Activated naive CD4-positive, alpha-beta T cell treated with anti-CD3 and anti-CD28 coated beads, Interleukin-2, amount 50 U/mL, for 16 hours (primary cell): ENCODE data around the gene ZNF534.
"Not testable (repeated sequence)": the region's sequence is repeated elsewhere in the genome, so short reads cannot be mapped to it uniquely, and the experiment has no call there.

Experiments used
- DNase-seq: peaks from one replicate; pipeline ENCODE4 v3.0.0-alpha.2; 2020

Gene ZNF534

GRCh38 chr19:52428937-52429336, at the start of gene ZNF534:
Gene ZNF534 (plus strand): TSS chr19:52429148. CDS start chr19:52431475, 2,327 bp downstream.
- no peak for DNase-seq

DNA sequence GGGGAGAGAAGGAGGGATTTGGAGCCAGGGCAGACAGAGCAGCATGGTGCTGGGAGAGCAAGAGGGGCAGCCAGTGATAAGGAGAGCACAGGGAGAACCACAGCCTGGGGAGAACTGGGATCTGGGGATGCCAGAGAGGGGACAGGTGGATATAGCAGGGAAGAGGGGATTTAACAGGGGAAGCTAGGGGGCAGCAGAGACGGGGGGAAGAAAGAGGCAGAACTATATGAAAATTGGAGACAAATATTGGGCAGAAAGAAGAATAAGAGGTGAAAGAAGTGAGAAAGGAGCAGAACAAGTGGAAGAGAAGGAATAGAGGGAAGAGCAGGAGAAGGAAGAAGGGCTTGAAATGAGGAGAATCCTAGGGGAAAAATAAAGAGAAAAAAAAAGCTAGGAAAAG, 37.8 kb upstream of the ZNF534 start:
- DNase-seq: no peak

DNA sequence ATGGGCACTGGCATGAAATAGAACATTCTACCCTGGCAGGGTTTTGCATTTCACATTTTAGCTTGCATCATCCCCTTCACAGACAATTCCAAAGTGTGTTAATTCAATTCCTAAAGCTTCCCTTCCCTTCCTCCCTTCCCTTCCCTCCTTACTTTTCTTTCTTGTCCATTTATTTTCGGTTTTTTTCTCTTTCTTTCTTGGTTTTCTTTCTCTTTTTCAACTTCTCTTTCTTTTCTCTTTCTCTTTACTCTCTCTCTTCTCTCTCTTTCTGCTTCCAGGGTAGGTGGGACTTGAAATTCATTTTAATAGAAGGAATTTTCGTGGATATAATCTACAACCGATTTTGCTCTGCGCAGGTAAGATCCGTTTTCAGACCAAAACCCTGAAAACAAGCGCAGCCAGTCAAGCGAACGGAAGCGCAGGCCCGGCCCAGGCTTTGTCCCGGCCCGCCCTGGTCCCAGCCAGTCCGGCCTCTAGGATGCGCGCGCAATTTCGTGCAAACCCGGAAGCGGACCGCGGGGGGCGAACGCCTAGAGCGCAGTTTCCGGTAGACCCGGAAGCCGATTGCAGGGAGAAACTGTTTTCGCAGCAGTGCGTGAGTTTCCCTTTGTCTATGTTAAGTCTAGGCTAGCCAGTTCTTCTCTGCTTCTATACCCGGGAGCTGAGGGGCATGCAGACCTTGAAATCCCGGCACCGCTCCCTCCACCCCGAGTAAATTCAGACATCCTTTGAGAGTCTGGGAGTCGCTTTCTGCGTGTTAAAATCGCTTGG, 31.5 kb upstream of the ZNF534 start, which contains the start of gene ZNF528:
ZNF528 (plus strand) TSS at position 540 of the 771 bp plus-strand sequence. CDS start 4,165 bp downstream, outside the sequence.
- DNase-seq: peak; percentile 94

- peak; percentile 13 for DNase-seq
Measured at GRCh38 chr19:52398081-52398441, 30.9 kb upstream of the ZNF534 start.

DNA sequence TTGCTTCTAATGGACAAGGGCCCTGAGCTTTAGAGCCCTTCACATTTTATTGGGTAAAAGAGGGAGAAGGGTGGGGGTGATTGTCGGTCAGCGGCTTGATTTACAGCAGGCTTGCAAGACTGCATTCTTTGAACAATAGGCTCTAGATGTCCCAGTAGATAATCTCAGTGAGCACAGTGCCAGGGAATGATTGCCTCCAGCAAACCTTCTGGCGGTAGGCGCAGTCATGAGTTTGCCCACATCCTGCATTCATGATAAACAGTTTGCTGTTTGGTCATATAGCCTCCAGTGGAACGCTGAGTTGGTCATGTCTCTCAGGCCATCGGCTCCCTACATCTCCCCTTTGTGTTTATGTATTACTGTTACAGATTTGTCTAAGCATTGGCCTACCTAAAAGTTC, 18.7 kb upstream of the ZNF534 start:
- DNase-seq: no peak

- no peak for DNase-seq
Measured at GRCh38 chr19:52415711-52416110, 13.2 kb upstream of the ZNF534 start.

DNA sequence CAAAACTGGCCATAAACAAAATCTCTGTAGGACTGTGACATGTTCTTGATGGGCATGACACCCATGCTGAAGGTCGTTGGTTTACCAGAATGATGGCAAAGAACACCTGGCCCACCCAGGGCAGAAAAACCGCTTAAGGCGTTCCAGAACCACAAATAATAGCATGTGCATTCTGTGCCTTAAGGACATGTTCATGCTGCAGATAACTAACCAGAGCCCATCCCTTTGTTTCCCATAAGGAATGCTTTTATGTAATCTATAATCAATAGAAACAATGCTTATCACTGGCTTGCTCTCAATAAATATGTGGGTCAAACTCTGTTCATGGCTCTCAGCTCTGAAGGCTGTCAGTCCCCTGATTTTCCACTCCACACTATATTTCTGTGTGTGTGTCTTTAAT, 13.2 kb downstream of the ZNF534 start:
- no peak for DNase-seq

DNA sequence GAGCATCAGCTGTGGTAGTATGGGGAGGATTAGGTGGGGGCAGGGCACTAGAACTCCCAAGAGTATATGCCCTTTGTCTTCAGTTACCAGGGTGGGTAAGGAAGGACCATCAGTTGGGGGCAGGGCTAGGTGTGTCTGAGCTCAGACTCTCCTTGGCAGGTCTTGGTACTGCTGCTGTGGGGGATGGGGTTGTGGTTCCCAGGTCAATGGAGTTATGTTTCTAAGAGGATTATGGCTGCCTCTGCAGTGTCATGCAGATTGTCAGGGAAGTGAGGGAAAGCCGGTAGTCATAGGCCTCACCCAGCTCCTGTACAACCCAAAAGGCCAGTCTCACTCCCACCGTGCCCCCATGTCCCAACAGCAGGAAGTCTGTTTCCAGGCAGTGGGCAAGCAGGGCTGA, 15.6 kb downstream of the ZNF534 start:
- no peak for DNase-seq

DNA sequence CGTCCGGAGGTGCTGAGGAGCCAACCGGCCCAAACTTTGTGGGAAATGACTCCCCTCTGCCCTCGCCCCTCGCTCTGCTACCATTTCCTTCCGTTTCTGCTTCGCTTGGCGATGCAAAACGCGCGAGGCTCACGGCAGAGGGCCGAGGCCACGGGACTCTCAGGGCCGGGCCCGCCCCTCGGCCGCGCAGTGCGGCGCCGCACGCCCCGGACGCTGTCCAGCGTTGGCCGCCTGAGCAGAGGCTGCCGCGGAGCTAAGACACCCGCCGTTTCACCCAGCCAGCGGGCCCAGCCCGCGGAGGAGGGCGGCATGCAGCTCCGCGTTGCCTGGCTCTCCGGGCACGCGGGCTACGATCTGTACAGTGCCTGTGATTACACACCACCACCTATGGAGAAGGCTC, 22.3 kb downstream of the ZNF534 start:
- DNase-seq: no peak

- peak; percentile 72 for DNase-seq
Measured at GRCh38 chr19:52453324-52454094, 24.6 kb downstream of the ZNF534 start, which contains the start of gene ZNF578. Gene ZNF578 (plus strand): TSS chr19:52453553. CDS start chr19:52501846, 48,293 bp downstream.

- no peak for DNase-seq
Measured at GRCh38 chr19:52464798-52465470, 36.0 kb downstream of the ZNF534 start.

DNA sequence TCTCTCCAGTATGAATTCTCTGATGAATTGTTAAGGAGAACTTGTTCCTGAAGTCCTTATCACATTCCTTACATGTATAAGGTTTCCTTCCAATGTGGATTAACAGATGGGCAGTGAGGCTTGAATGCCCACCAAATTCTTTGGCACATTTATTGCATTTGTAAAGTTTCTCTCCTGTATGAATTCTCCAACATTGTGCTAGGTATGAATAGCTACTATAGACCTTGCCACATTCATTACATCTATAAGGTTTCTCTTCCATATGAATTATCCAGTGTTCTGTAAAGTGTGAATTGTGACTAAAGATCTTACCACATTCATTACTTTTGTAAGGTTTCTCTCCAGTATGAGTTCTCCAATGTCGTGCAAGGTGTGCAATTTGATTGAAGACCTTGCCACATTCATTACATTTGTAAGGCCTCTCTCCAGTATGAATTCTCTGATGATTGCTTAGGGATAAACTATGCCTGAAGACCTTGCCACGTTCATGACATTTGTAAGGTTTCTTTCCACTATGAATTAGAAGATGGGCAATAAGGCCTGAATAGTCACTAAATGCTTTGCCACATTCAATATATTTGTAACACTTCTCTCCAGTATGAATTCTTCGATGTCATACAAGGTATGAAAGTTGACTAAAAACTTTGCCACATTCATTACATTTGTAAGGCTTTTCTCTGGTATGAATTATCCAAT, 44.9 kb downstream of the ZNF534 start:
- DNase-seq: no peak

GRCh38 chr19:52474351-52475127, 45.6 kb downstream of the ZNF534 start:
- DNase-seq: no peak

- DNase-seq: not testable (repeated sequence)
Measured at GRCh38 chr19:52484111-52484743, 55.3 kb downstream of the ZNF534 start.

GRCh38 chr19:52485064-52485463, 56.1 kb downstream of the ZNF534 start:
- DNase-seq: not testable (repeated sequence)

- not testable (repeated sequence) for DNase-seq
Measured at GRCh38 chr19:52485561-52486240, 56.8 kb downstream of the ZNF534 start.

GRCh38 chr19:52492201-52492993, 63.4 kb downstream of the ZNF534 start:
- no peak for DNase-seq

DNA sequence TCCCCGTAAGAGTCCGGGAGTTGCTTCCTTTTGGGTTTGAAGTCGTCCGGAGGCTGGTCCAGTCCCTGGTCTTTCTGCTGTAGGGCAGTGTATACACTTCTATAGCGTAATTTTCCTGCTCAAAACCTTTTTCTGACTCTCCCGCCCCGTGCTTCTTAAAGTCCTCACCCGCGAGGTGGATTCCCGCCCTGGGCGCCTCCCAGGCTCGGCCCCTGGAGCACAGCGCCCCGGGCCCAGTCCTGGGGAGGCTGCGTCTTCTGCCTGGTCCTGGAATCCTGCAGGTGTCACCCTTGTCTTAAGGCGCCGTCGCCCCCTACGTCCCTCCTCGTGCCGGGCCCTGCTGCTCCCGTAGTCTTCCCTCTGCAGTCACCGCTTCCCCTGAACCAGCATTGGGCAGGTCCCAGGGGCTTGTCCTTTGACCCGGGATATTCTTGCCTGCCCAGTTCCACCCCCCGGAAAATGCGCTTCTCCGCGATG, 64.1 kb downstream of the ZNF534 start:
- no peak for DNase-seq

GRCh38 chr19:52494518-52494917, 65.6 kb downstream of the ZNF534 start:
- DNase-seq: no peak

DNA sequence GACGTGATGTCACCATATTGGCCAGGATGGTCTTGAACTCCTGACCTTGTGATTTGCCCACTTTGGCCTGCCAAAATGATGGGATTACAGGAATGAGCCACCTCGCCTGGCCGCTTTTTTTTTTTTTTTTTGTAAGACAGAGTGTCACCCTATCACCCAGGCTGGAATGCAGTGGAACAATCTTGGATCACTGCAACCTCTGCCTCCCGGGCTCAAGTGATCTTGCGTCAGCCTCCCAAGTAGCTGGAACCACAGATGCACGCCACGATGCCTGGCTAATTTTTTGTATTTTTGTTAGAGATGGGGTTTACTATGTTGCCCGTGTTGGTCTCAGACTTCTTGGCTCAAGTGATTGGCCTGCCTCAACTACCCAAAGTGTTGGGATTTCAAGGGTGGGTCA, 69.6 kb downstream of the ZNF534 start:
- no peak for DNase-seq
